IMR-90 (cell line): ENCODE data around the gene MEIS2. TPM values are rescaled to one million over a fixed set of nuclear protein-coding genes. Genes with fewer than 3 reads are reported as not detected.

ENCODE experiments used
- ATAC-seq: fragments of 200-7000 bp; cut with Tn5 transposase; 2 replicates; pipeline ENCODE4 v1.9.1; 2020; ENCODE audit warnings: low read depth, mild to moderate bottlenecking, moderate library complexity
- BruUV-seq: library from RNA; stranded (reverse); fragments of 400-500 nt; replicated peaks from 2 replicates; lab custom pipeline; 2021; lab: Mats Ljungman, UMichigan
- CTCF ChIA-PET: fragments of 300-600 bp; formaldehyde crosslinking; extraction: SDS; loops from one replicate; lab custom pipeline; 2021; ENCODE audit warnings: antibody characterized with exemption; lab: Yijun Ruan, JAX
- POLR2A ChIA-PET: fragments of 300-600 bp; sonication (Branson Sonifier 250); formaldehyde crosslinking; loops from one replicate; lab custom pipeline; 2022; ENCODE audit warnings: antibody characterized with exemption; ENCODE audit not compliant: unreplicated experiment; lab: Charles Lee
- DNase-seq: peaks from one replicate; pipeline ENCODE4 v3.0.0; 2013
- H2AFZ ChIP-seq: replicated peaks from 2 replicates; pipeline ENCODE3; 2013; ENCODE audit warnings: low read length, mild to moderate bottlenecking; ENCODE audit not compliant: poor library complexity
- H2AK5ac ChIP-seq: 2 replicates; pipeline ENCODE4 v1.6.1; 2013; ENCODE audit warnings: low read depth, low read length, inconsistent platforms
- H2AK9ac ChIP-seq: replicated peaks from 2 replicates; pipeline ENCODE3; 2013; ENCODE audit warnings: mild to moderate bottlenecking, low read depth, low read length, moderate library complexity; ENCODE audit not compliant: poor library complexity
- H2BK120ac ChIP-seq: 2 replicates; pipeline ENCODE4 v1.6.1; 2013; ENCODE audit warnings: low read depth, low read length, inconsistent platforms
- H2BK15ac ChIP-seq: 3 replicates; pipeline ENCODE4 v1.6.1; 2013; ENCODE audit warnings: low read depth, low read length, inconsistent platforms
- H2BK20ac ChIP-seq: 2 replicates; pipeline ENCODE4 v1.6.1; 2013; ENCODE audit warnings: low read depth, mild to moderate bottlenecking, inconsistent platforms, low read length, moderate library complexity
- H2BK5ac ChIP-seq: 2 replicates; pipeline ENCODE4 v1.6.1; 2013; ENCODE audit warnings: mild to moderate bottlenecking, low read depth, low read length, inconsistent platforms; ENCODE audit not compliant: poor library complexity, severe bottlenecking
- H3K14ac ChIP-seq: replicated peaks from 2 replicates; pipeline ENCODE4 v1.6.1; 2013; ENCODE audit warnings: low read depth, low read length, inconsistent platforms
- H3K18ac ChIP-seq: 2 replicates; pipeline ENCODE4 v1.6.1; 2013; ENCODE audit warnings: low read depth, low read length, control low read depth
- H3K23ac ChIP-seq: 2 replicates; pipeline ENCODE4 v1.6.1; 2013; ENCODE audit warnings: low read depth, low read length, inconsistent platforms
- H3K27ac ChIP-seq: 2 replicates; pipeline ENCODE4 v1.5.1; 2013; ENCODE audit warnings: mild to moderate bottlenecking, control low read depth, low read length; ENCODE audit not compliant: insufficient read depth
- H3K27me3 ChIP-seq: 2 replicates; pipeline ENCODE4 v1.6.1; 2013; ENCODE audit warnings: low read length; ENCODE audit not compliant: control insufficient read depth, insufficient read depth
- H3K36me3 ChIP-seq: 2 replicates; pipeline ENCODE4 v1.6.1; 2013; ENCODE audit warnings: low read length, mixed read lengths; ENCODE audit not compliant: control insufficient read depth, insufficient read depth
- H3K4ac ChIP-seq: 2 replicates; pipeline ENCODE4 v1.6.1; 2013; ENCODE audit warnings: low read depth, low read length, inconsistent platforms
- H3K4me1 ChIP-seq: 2 replicates; pipeline ENCODE4 v1.6.1; 2013; ENCODE audit warnings: low read length, mixed read lengths; ENCODE audit not compliant: control insufficient read depth, insufficient read depth
- H3K4me2 ChIP-seq: 2 replicates; pipeline ENCODE4 v1.6.1; 2013; ENCODE audit warnings: low read depth, mild to moderate bottlenecking, control low read depth, low read length, moderate library complexity
- H3K4me3 ChIP-seq: 2 replicates; pipeline ENCODE4 v1.5.1; 2013; ENCODE audit warnings: low read depth, mild to moderate bottlenecking, control low read depth, low read length, moderate library complexity; ENCODE audit not compliant: insufficient read depth
- H3K56ac ChIP-seq: 2 replicates; pipeline ENCODE4 v1.6.1; 2013; ENCODE audit warnings: low read length, inconsistent platforms; ENCODE audit not compliant: insufficient read depth; ENCODE audit errors: extremely low read depth
- H3K79me1 ChIP-seq, 2 experiments: 2 replicates each; pipeline ENCODE4 v1.6.1; 2013; ENCODE audit warnings: low read length in 2 of 2, inconsistent platforms in 1 of 2, low read depth in 1 of 2
- H3K9ac ChIP-seq: 2 replicates; pipeline ENCODE4 v1.6.1; 2013; ENCODE audit warnings: low read depth, low read length, control low read depth
- H3K9me1 ChIP-seq: 2 replicates; pipeline ENCODE4 v1.6.1; 2013; ENCODE audit warnings: low read length, inconsistent platforms; ENCODE audit not compliant: insufficient read depth
- H3K9me3 ChIP-seq: 2 replicates; pipeline ENCODE4 v1.6.1; 2013; ENCODE audit warnings: low read length; ENCODE audit not compliant: control insufficient read depth, insufficient read depth
- H4K20me1 ChIP-seq: 2 replicates; pipeline ENCODE4 v1.6.1; 2013; ENCODE audit warnings: low read length, inconsistent platforms; ENCODE audit not compliant: insufficient read depth
- H4K5ac ChIP-seq: 2 replicates; pipeline ENCODE4 v1.6.1; 2013; ENCODE audit warnings: mild to moderate bottlenecking, low read depth, low read length, control low read depth
- H4K8ac ChIP-seq, 2 experiments: 2 replicates each; pipeline ENCODE4 v1.6.1; 2013; ENCODE audit warnings: low read depth in 2 of 2, low read length in 2 of 2, control low read depth in 1 of 2, inconsistent platforms in 1 of 2
- H4K91ac ChIP-seq: 2 replicates; pipeline ENCODE4 v1.6.1; 2013; ENCODE audit warnings: low read depth, low read length, inconsistent platforms; ENCODE audit not compliant: insufficient read depth
- SMC3 ChIP-seq: fragments of 150-350 bp; IDR thresholded peaks from 2 replicates; pipeline ENCODE4 v1.6.1; 2016; ENCODE audit warnings: low read depth, mild to moderate bottlenecking, antibody characterized with exemption, low read length, moderate library complexity
- WGBS, 2 experiments: methylation state at CpG; one replicate each; pipeline versions ENCODE4 v1.1.5 to v1.1.7; 2013; ENCODE audit warnings: missing lambda C conversion rate in 2 of 2; ENCODE audit not compliant: insufficient read length in 1 of 2; ENCODE audit errors: extremely low coverage in 2 of 2; 5-methylcytosine and 5-hydroxymethylcytosine counted together
- dilution Hi-C: fragments of 300-500 bp; cut with HindIII; formaldehyde crosslinking; loops from one replicate; pipeline ENCODE4 v1.14.3; 2018; ENCODE audit warnings: low sequenced_read_pairs; ENCODE audit not compliant: unreplicated experiment
- in situ Hi-C: fragments of 300-500 bp; cut with MboI; formaldehyde crosslinking; loops from 3 replicates; pipeline ENCODE4 v1.14.3; 2019; ENCODE audit warnings: low sequenced_read_pairs, inconsistent platforms, mixed read lengths
- intact Hi-C: fragments of 100-400 bp; cut with micrococcal nuclease; formaldehyde crosslinking; loops from 2 replicates; pipeline ENCODE4 v1.10.0; 2022
- polyA plus RNA-seq, 3 experiments: library from polyadenylated mRNA; depleted of rRNA; stranded (reverse); fragments of >200 nt; gene quantifications; 2 replicates each; pipeline ENCODE4 v1.2.3, GENCODE V29; 2012; ENCODE audit warnings: low replicate concordance in 1 of 3
- total RNA-seq: library from RNA; depleted of rRNA; stranded (reverse); fragments of >200 nt; gene quantifications from 2 replicates; pipeline ENCODE4 v1.2.3, GENCODE V29; 2012

The MEIS2 gene
- total and polyA plus RNA-seq, 2 of the 4 experiments (the other 2 are of a cell fraction): 70.1 to 71.3 TPM

- no peak overlapping the region for H3K23ac ChIP-seq
- in situ Hi-C loops (no loop called here), dilution Hi-C loops (no loop called here), intact Hi-C loops (no loop called here)
- no peaks in the 10 kb centered on the region for H3K27me3 ChIP-seq
- H3K27ac ChIP-seq: no peak overlapping the region
- ChIA-PET POLR2A (no interaction called here), CTCF (no interaction called here)
- no peak overlapping the region for H2AK5ac ChIP-seq
- H2AK9ac ChIP-seq: no peak overlapping the region
- 100% methylated on average over 1 of the region's 3 CpGs; no CpG with 5 or more reads in 1 of the 2 experiments for WGBS, 2 experiments
- ATAC-seq: no peak
- H2BK5ac ChIP-seq: no peak overlapping the region
- H3K18ac ChIP-seq: no peak overlapping the region
- TF ChIP-seq SMC3: no peak
- BruUV-seq: no TSS peak
- no peak overlapping the region for H2BK120ac ChIP-seq
- H3K4ac ChIP-seq: no peak overlapping the region
- no peaks in the 10 kb centered on the region for H3K4me1 ChIP-seq
- H3K56ac ChIP-seq: no peak overlapping the region
- H3K14ac ChIP-seq: no peak overlapping the region
- no peak overlapping the region for H3K4me3 ChIP-seq
- H2BK20ac ChIP-seq: no peak overlapping the region
- H3K36me3 ChIP-seq: peaks cover 5% of the 10 kb centered on the region
- H3K9me3 ChIP-seq: no peaks in the 10 kb centered on the region
- no peaks in the 10 kb centered on the region; the same call in 1 of the 2 replicates for H4K20me1 ChIP-seq
- no peak overlapping the region for H4K5ac ChIP-seq
- DNase-seq: no peak
- H3K9ac ChIP-seq: no peak overlapping the region
- peaks cover 10 to 32% of the 10 kb centered on the region in 2 experiments; a peak in 2 of 4 replicates for H3K79me1 ChIP-seq
- peaks cover 2% of the 10 kb centered on the region; the same call in 1 of the 2 replicates for H3K9me1 ChIP-seq
- no peak overlapping the region for H2BK15ac ChIP-seq
- no peak overlapping the region for H2AFZ ChIP-seq
- no peak overlapping the region for H4K91ac ChIP-seq
- no peak overlapping the region for H4K8ac ChIP-seq
- no peak overlapping the region for H3K4me2 ChIP-seq
Measured at GRCh38 chr15:36926427-36926825, 173.9 kb downstream of the MEIS2 start.
